SIG-M5 treated with dmso at 0.1 percent for 504 hours (cell line): ENCODE measurements around the gene PAQR9.
"Not testable (repeated sequence)": the region's sequence is repeated elsewhere in the genome, so short reads cannot be mapped to it uniquely, and the experiment has no call there.

Experiments used
- DNase-seq: peaks from one replicate; lab custom pipeline; 2025; ENCODE audit not compliant: unreplicated experiment; lab: John Stamatoyannopoulos, UW

PAQR9 gene

GRCh38 chr3:142963516-142964448, at the start of gene PAQR9:
PAQR9 (minus strand) TSS chr3:142963674; CDS start chr3:142963336, 338 bp downstream.
- no peak for DNase-seq

GRCh38 chr3:143011705-143012104, 48.2 kb upstream of the PAQR9 start:
- DNase-seq = no peak

GRCh38 chr3:143010024-143010423, 46.5 kb upstream of the PAQR9 start:
- DNase-seq = no peak

GRCh38 chr3:143004823-143005222, 41.3 kb upstream of the PAQR9 start:
- no peak for DNase-seq

GRCh38 chr3:143002727-143003126, 39.3 kb upstream of the PAQR9 start:
- no peak for DNase-seq

GRCh38 chr3:143002083-143002712, 38.7 kb upstream of the PAQR9 start:
- DNase-seq = peak; percentile 80

GRCh38 chr3:143001369-143002082, 38.1 kb upstream of the PAQR9 start, which contains the start of gene U2SURP:
U2SURP (plus strand) TSS chr3:143001570; CDS start chr3:143001629, 59 bp downstream.
- peak; percentile 99 for DNase-seq

GRCh38 chr3:143001034-143001368, 37.5 kb upstream of the PAQR9 start:
- peak; percentile 96 for DNase-seq

- DNase-seq = no peak
These were observed 37.1 kb upstream of the PAQR9 start for GRCh38 chr3:143000528-143000927.

GRCh38 chr3:142999881-143000280, 36.4 kb upstream of the PAQR9 start:
- DNase-seq = no peak

- DNase-seq = no peak
These were observed 35.0 kb upstream of the PAQR9 start for GRCh38 chr3:142998439-142998838.

GRCh38 chr3:142997330-142997729, 33.9 kb upstream of the PAQR9 start:
- DNase-seq = no peak

- peak; percentile 93 for DNase-seq
These were observed 30.5 kb upstream of the PAQR9 start for GRCh38 chr3:142993958-142994442.

- no peak for DNase-seq
These were observed 28.8 kb upstream of the PAQR9 start for GRCh38 chr3:142992323-142992722.

- DNase-seq = no peak
These were observed 27.2 kb upstream of the PAQR9 start for GRCh38 chr3:142990721-142991120.

GRCh38 chr3:142988826-142989225, 25.4 kb upstream of the PAQR9 start:
- not testable (repeated sequence) for DNase-seq

- not testable (repeated sequence) for DNase-seq
These were observed 24.7 kb upstream of the PAQR9 start for GRCh38 chr3:142988221-142988620.

GRCh38 chr3:142987707-142988106, 24.2 kb upstream of the PAQR9 start:
- DNase-seq = no peak

- DNase-seq = peak; percentile 53
These were observed 23.7 kb upstream of the PAQR9 start for GRCh38 chr3:142987080-142987700.

GRCh38 chr3:142984255-142984654, 20.8 kb upstream of the PAQR9 start:
- DNase-seq = no peak

GRCh38 chr3:142983318-142983717, 19.8 kb upstream of the PAQR9 start:
- no peak for DNase-seq
